WTC11 (cell line): Measurements from ENCODE around the gene C1orf167.

Experiments
- AFF4 ChIP-seq: sonication (generic); formaldehyde crosslinking; IDR thresholded peaks from 2 replicates; pipeline ENCODE4 v1.8.1; 2023; ENCODE audit warnings: mild to moderate bottlenecking, missing genetic modification reagents, borderline replicate concordance
- ATF2 ChIP-seq: sonication (generic); formaldehyde crosslinking; IDR thresholded peaks from 2 replicates; pipeline ENCODE4 v1.8.1; 2022; ENCODE audit warnings: low read depth, missing genetic modification reagents, borderline replicate concordance
- CTCF ChIP-seq: fragments of 200-600 bp; IDR thresholded peaks from 2 replicates; pipeline ENCODE4 v1.8.0; 2022; ENCODE audit warnings: antibody characterized with exemption
- FOXJ3 ChIP-seq: sonication (generic); formaldehyde crosslinking; IDR thresholded peaks from 2 replicates; pipeline ENCODE4 v1.9.0; 2021; ENCODE audit warnings: missing genetic modification reagents, mild to moderate bottlenecking, borderline replicate concordance
- GABPB1 ChIP-seq: sonication (generic); formaldehyde crosslinking; IDR thresholded peaks from 2 replicates; pipeline ENCODE4 v1.8.1; 2023; ENCODE audit warnings: mild to moderate bottlenecking, missing genetic modification reagents
- IRF1 ChIP-seq: sonication (generic); formaldehyde crosslinking; IDR thresholded peaks from 2 replicates; pipeline ENCODE4 v1.8.0; 2023; ENCODE audit warnings: missing genetic modification reagents
- JUN ChIP-seq: sonication (generic); formaldehyde crosslinking; IDR thresholded peaks from 2 replicates; pipeline ENCODE4 v1.8.0; 2023; ENCODE audit warnings: mild to moderate bottlenecking, missing genetic modification reagents
- KAT7 ChIP-seq: sonication (generic); formaldehyde crosslinking; IDR thresholded peaks from 2 replicates; pipeline ENCODE4 v1.8.1; 2023; ENCODE audit warnings: missing genetic modification reagents, mild to moderate bottlenecking, borderline replicate concordance
- MAX ChIP-seq: sonication (generic); formaldehyde crosslinking; IDR thresholded peaks from 2 replicates; pipeline ENCODE4 v1.8.0; 2022; ENCODE audit warnings: mild to moderate bottlenecking, missing genetic modification reagents
- NFYB ChIP-seq: sonication (generic); formaldehyde crosslinking; conservative IDR thresholded peaks from 2 replicates; pipeline ENCODE4 v1.8.0; 2022; ENCODE audit warnings: low read depth, missing genetic modification reagents
- NR2C2 ChIP-seq: sonication (generic); formaldehyde crosslinking; IDR thresholded peaks from 2 replicates; pipeline ENCODE4 v1.8.0; 2022; ENCODE audit warnings: mild to moderate bottlenecking, missing genetic modification reagents
- TCF7 ChIP-seq: sonication (generic); formaldehyde crosslinking; IDR thresholded peaks from 2 replicates; pipeline ENCODE4 v1.8.0; 2022; ENCODE audit warnings: mild to moderate bottlenecking, low read depth, missing genetic modification reagents, moderate library complexity
- ZNF121 ChIP-seq: sonication (generic); formaldehyde crosslinking; IDR thresholded peaks from 2 replicates; pipeline ENCODE4 v1.8.0; 2023; ENCODE audit warnings: missing genetic modification reagents
- ZNF232 ChIP-seq: sonication (generic); formaldehyde crosslinking; IDR thresholded peaks from 2 replicates; pipeline ENCODE4 v1.8.0; 2022; ENCODE audit warnings: mild to moderate bottlenecking, missing genetic modification reagents

- no peak for TF ChIP-seq CTCF
- no peak for TF ChIP-seq NFYB (CRISPR knock-in tag)
- TF ChIP-seq AFF4 (CRISPR knock-in tag): no peak
- TF ChIP-seq ZNF121 (CRISPR knock-in tag): no peak
- no peak for TF ChIP-seq NR2C2 (CRISPR knock-in tag)
- TF ChIP-seq ZNF232: no peak
- TF ChIP-seq JUN (CRISPR knock-in tag): no peak
- TF ChIP-seq MAX (CRISPR knock-in tag): no peak
- no peak for TF ChIP-seq FOXJ3 (CRISPR knock-in tag)
- no peak for TF ChIP-seq ATF2
- no peak for TF ChIP-seq TCF7 (CRISPR knock-in tag)
- no peak for TF ChIP-seq GABPB1
- no peak for TF ChIP-seq IRF1 (CRISPR knock-in tag)
- no peak for TF ChIP-seq KAT7 (CRISPR knock-in tag)
These were observed 48.9 kb upstream of the C1orf167 start for GRCh38 chr1:11713095-11713494.
